Activated T-helper 17 cell treated with anti-CD3 and anti-CD28 coated beads, Interleukin-2, amount 50 U/mL, for 72 hours (primary cell): Measurements from ENCODE around the gene A3GALT2. TPM values are rescaled to one million over a fixed set of nuclear protein-coding genes. Genes with fewer than 3 reads are reported as not detected.

Source experiments
- ATAC-seq: fragments of 150-1000 bp; cut with Tn5 transposase; replicated peaks from 2 replicates; pipeline ENCODE4 v1.10.0; 2021; ENCODE audit warnings: mild to moderate bottlenecking, moderate library complexity
- H3K27ac Mint-ChIP-seq: one replicate; pipeline ENCODE4 v1.8.0; 2022; ENCODE audit warnings: mixed read lengths
- H3K27me3 Mint-ChIP-seq: one replicate; pipeline ENCODE4 v1.8.0; 2022; ENCODE audit warnings: mixed read lengths
- H3K36me3 Mint-ChIP-seq: one replicate; pipeline ENCODE4 v1.8.0; 2022; ENCODE audit warnings: low read depth, mild to moderate bottlenecking, mixed read lengths
- H3K4me1 Mint-ChIP-seq: one replicate; pipeline ENCODE4 v1.8.0; 2022; ENCODE audit warnings: mixed read lengths
- H3K4me3 Mint-ChIP-seq: one replicate; pipeline ENCODE4 v1.8.0; 2022; ENCODE audit warnings: mild to moderate bottlenecking, mixed read lengths
- H3K9me3 Mint-ChIP-seq: one replicate; pipeline ENCODE4 v1.8.0; 2022; ENCODE audit warnings: mixed read lengths
- total RNA-seq, 2 donors: library from RNA; stranded (reverse); gene quantifications; one replicate each; pipeline ENCODE4 v1.2.3, GENCODE V29; 2022

A3GALT2 gene
- total RNA-seq, 2 donors from 2014 or later, result not detected

- Mint-ChIP-seq H3K4me1 (peaks cover 18% of the 10 kb centered on the region), H3K9me3 (no peaks in the 10 kb centered on the region), H3K36me3 (no peaks in the 10 kb centered on the region), H3K27ac (no peak overlapping the region), H3K27me3 (no peaks in the 10 kb centered on the region), H3K4me3 (no peak overlapping the region)
- ATAC-seq, result no peak
Measured at GRCh38 chr1:33263890-33264504, 56.9 kb downstream of the A3GALT2 start.

- H3K4me1 Mint-ChIP-seq, result peaks cover 22% of the 10 kb centered on the region
- H3K27ac Mint-ChIP-seq, result peak overlapping the region; percentile 65
- H3K9me3 Mint-ChIP-seq, result no peaks in the 10 kb centered on the region
- H3K36me3 Mint-ChIP-seq, result no peaks in the 10 kb centered on the region
- no peaks in the 10 kb centered on the region for H3K27me3 Mint-ChIP-seq
- no peak for ATAC-seq
- no peak overlapping the region for H3K4me3 Mint-ChIP-seq
Measured at GRCh38 chr1:33261344-33261743, 59.6 kb downstream of the A3GALT2 start.

- ATAC-seq, result no peak
- no peaks in the 10 kb centered on the region for H3K36me3 Mint-ChIP-seq
- no peak overlapping the region for H3K4me3 Mint-ChIP-seq
- peak overlapping the region; percentile 81 for H3K27ac Mint-ChIP-seq
- H3K27me3 Mint-ChIP-seq, result no peaks in the 10 kb centered on the region
- H3K9me3 Mint-ChIP-seq, result no peaks in the 10 kb centered on the region
- peaks cover 22% of the 10 kb centered on the region for H3K4me1 Mint-ChIP-seq
Measured at GRCh38 chr1:33260439-33260838, 60.5 kb downstream of the A3GALT2 start.

- H3K27me3 Mint-ChIP-seq, result no peaks in the 10 kb centered on the region
- no peaks in the 10 kb centered on the region for H3K9me3 Mint-ChIP-seq
- peak; percentile 53 for ATAC-seq
- no peaks in the 10 kb centered on the region for H3K36me3 Mint-ChIP-seq
- H3K4me3 Mint-ChIP-seq, result peak overlapping the region; percentile 15
- H3K27ac Mint-ChIP-seq, result peak overlapping the region; percentile 81
- H3K4me1 Mint-ChIP-seq, result peaks cover 22% of the 10 kb centered on the region
Measured at GRCh38 chr1:33259879-33260278, 61.0 kb downstream of the A3GALT2 start.

GRCh38 chr1:33258788-33259274 lies 62.1 kb downstream of the A3GALT2 start:
- Mint-ChIP-seq H3K27ac (peak overlapping the region; percentile 47), H3K36me3 (no peaks in the 10 kb centered on the region), H3K4me1 (peaks cover 22% of the 10 kb centered on the region), H3K9me3 (no peaks in the 10 kb centered on the region), H3K4me3 (no peak overlapping the region), H3K27me3 (no peaks in the 10 kb centered on the region)
- no peak for ATAC-seq

- H3K9me3 Mint-ChIP-seq, result no peaks in the 10 kb centered on the region
- peak overlapping the region; percentile 28 for H3K27ac Mint-ChIP-seq
- H3K4me1 Mint-ChIP-seq, result peaks cover 22% of the 10 kb centered on the region
- H3K36me3 Mint-ChIP-seq, result no peaks in the 10 kb centered on the region
- no peak for ATAC-seq
- H3K4me3 Mint-ChIP-seq, result peak overlapping the region; percentile 94
- no peaks in the 10 kb centered on the region for H3K27me3 Mint-ChIP-seq
Measured at GRCh38 chr1:33257772-33258712, 62.9 kb downstream of the A3GALT2 start.

GRCh38 chr1:33257207-33257771 lies 63.6 kb downstream of the A3GALT2 start:
- peak overlapping the region; percentile 92 for H3K27ac Mint-ChIP-seq
- no peak for ATAC-seq
- H3K9me3 Mint-ChIP-seq, result no peaks in the 10 kb centered on the region
- H3K27me3 Mint-ChIP-seq, result no peaks in the 10 kb centered on the region
- H3K4me1 Mint-ChIP-seq, result peaks cover 22% of the 10 kb centered on the region
- H3K36me3 Mint-ChIP-seq, result no peaks in the 10 kb centered on the region
- H3K4me3 Mint-ChIP-seq, result peak overlapping the region; percentile 94

Other genes with a start within 250 kb of the A3GALT2 start
- 1 to 10 TPM; 3.4 to 3.7 TPM for gene AZIN2, start 239.9 kb downstream of the A3GALT2 start, total RNA-seq
- gene TRIM62, start 139.1 kb downstream of the A3GALT2 start, total RNA-seq, result 1 to 10 TPM; 4.3 to 6.5 TPM
- gene ZNF362, start 64.6 kb downstream of the A3GALT2 start, total RNA-seq, result 1 to 10 TPM; 3.6 to 4.3 TPM
- 10 to 100 TPM; 21.4 to 27.3 TPM for gene PHC2, start 110.0 kb upstream of the A3GALT2 start, total RNA-seq
- gene ZSCAN20, start 151.5 kb upstream of the A3GALT2 start, total RNA-seq, result 1 to 10 TPM; 4.1 to 5.8 TPM